PC-3 (cell line): ENCODE data around the gene TMED6. TPM values are rescaled to one million over a fixed set of nuclear protein-coding genes. Genes with fewer than 3 reads are reported as not detected.

Source experiments
- ATAC-seq: fragments of 200-7000 bp; cut with Tn5 transposase; 2 replicates; pipeline ENCODE4 v1.9.1; 2020; ENCODE audit warnings: mild to moderate bottlenecking, moderate library complexity
- BruUV-seq: library from RNA; stranded (reverse); fragments of 400-500 nt; replicated peaks from 2 replicates; lab custom pipeline; 2021; lab: Mats Ljungman, UMichigan
- CTCF ChIA-PET: fragments of 300-600 bp; sonication (Branson Sonifier 250); formaldehyde crosslinking; loops from one replicate; lab custom pipeline; 2022; ENCODE audit warnings: antibody characterized with exemption; lab: Charles Lee
- POLR2A ChIA-PET: fragments of 300-600 bp; sonication (Branson Sonifier 250); formaldehyde crosslinking; loops from one replicate; lab custom pipeline; 2022; ENCODE audit warnings: antibody characterized with exemption; ENCODE audit not compliant: unreplicated experiment; lab: Charles Lee
- DNase-seq: peaks from one replicate; pipeline ENCODE4 v3.0.0-alpha.2; 2015
- H2AFZ ChIP-seq: fragments of 300-600 bp; sonication (generic); 2 replicates; pipeline ENCODE4 v1.6.0; 2016; ENCODE audit warnings: antibody characterized with exemption, low read length
- H3F3A ChIP-seq: fragments of 300-600 bp; sonication (generic); one replicate; pipeline ENCODE4 v1.6.0; 2017; ENCODE audit warnings: antibody characterized with exemption, low read length, control low read depth, mild to moderate bottlenecking; ENCODE audit not compliant: unreplicated experiment
- H3K27ac ChIP-seq: fragments of 300-600 bp; sonication (generic); 2 replicates; pipeline ENCODE4 v1.5.1; 2016; ENCODE audit warnings: mild to moderate bottlenecking, low read length
- H3K27me3 ChIP-seq: fragments of 300-600 bp; sonication (generic); 2 replicates; pipeline ENCODE4 v1.6.1; 2016; ENCODE audit warnings: low read length, mixed read lengths
- H3K36me3 ChIP-seq: fragments of 300-600 bp; sonication (generic); 2 replicates; pipeline ENCODE4 v1.6.1; 2016; ENCODE audit warnings: low read depth, mixed run types, low read length, mixed read lengths
- H3K4me1 ChIP-seq: fragments of 300-600 bp; sonication (generic); 2 replicates; pipeline ENCODE4 v1.5.1; 2016; ENCODE audit warnings: low read length; ENCODE audit not compliant: insufficient read depth
- H3K4me2 ChIP-seq: fragments of 300-600 bp; sonication (generic); 2 replicates; pipeline ENCODE4 v1.6.0; 2016; ENCODE audit warnings: low read length
- H3K4me3 ChIP-seq: fragments of 300-600 bp; sonication (generic); 2 replicates; pipeline ENCODE4 v1.5.1; 2016; ENCODE audit warnings: mild to moderate bottlenecking, low read length, mixed read lengths
- H3K79me2 ChIP-seq: fragments of 300-600 bp; sonication (generic); 2 replicates; pipeline ENCODE4 v1.6.1; 2017; ENCODE audit warnings: low read length, mixed read lengths
- H3K9ac ChIP-seq: fragments of 300-600 bp; sonication (generic); 2 replicates; pipeline ENCODE4 v1.6.0; 2016; ENCODE audit warnings: mild to moderate bottlenecking, low read length
- H3K9me2 ChIP-seq: fragments of 300-600 bp; sonication (generic); replicated peaks from 2 replicates; pipeline ENCODE4 v1.6.1; 2016; ENCODE audit warnings: mixed run types, low read length, mixed read lengths
- H3K9me3 ChIP-seq: fragments of 300-600 bp; sonication (generic); 2 replicates; pipeline ENCODE4 v1.6.1; 2016; ENCODE audit warnings: low read length, mixed read lengths
- H4K20me1 ChIP-seq: fragments of 300-600 bp; sonication (generic); 2 replicates; pipeline ENCODE4 v1.6.1; 2016; ENCODE audit warnings: low read length, mixed read lengths
- EZH2 ChIP-seq: fragments of 300-600 bp; sonication (generic); IDR thresholded peaks from one replicate; pipeline ENCODE4 v1.6.1; 2017; ENCODE audit warnings: antibody characterized with exemption, mild to moderate bottlenecking, low read length; ENCODE audit not compliant: unreplicated experiment
- EZH2phosphoT487 ChIP-seq: fragments of 300-600 bp; sonication (generic); IDR thresholded peaks from 2 replicates; pipeline ENCODE4 v1.6.1; 2018; ENCODE audit warnings: mild to moderate bottlenecking, antibody characterized with exemption, low read length, borderline replicate concordance
- intact Hi-C: fragments of 100-400 bp; cut with micrococcal nuclease; formaldehyde crosslinking; loops from 2 replicates; pipeline ENCODE4 v1.9.0; 2023
- total RNA-seq: library from RNA; depleted of rRNA; stranded (reverse); fragments of >200 nt; gene quantifications from 2 replicates; pipeline ENCODE4 v1.2.3, GENCODE V29; 2014
- TF ChIP-seq, protein P1 (sequence below): fragments of 300-600 bp; sonication (generic); conservative IDR thresholded peaks from 2 replicates; pipeline ENCODE4 v1.5.1; 2017; ENCODE audit warnings: antibody characterized with exemption, low read depth, mild to moderate bottlenecking, low read length

Gene TMED6
- total RNA-seq, 1 experiment from 2014 or later: not detected

- H4K20me1 ChIP-seq: peaks cover 10% of the 10 kb centered on the region
- BruUV-seq: no TSS peak
- POLR2A ChIA-PET: no interaction called here
- no peak overlapping the region for H2AFZ ChIP-seq
- ATAC-seq: no peak
- H3K4me2 ChIP-seq: no peak overlapping the region
- peaks cover 21% of the 10 kb centered on the region for H3K4me1 ChIP-seq
- H3K4me3 ChIP-seq: no peak overlapping the region
- intact Hi-C loops: no loop called here
- no peak for TF ChIP-seq EZH2
- TF ChIP-seq, protein P1, sequence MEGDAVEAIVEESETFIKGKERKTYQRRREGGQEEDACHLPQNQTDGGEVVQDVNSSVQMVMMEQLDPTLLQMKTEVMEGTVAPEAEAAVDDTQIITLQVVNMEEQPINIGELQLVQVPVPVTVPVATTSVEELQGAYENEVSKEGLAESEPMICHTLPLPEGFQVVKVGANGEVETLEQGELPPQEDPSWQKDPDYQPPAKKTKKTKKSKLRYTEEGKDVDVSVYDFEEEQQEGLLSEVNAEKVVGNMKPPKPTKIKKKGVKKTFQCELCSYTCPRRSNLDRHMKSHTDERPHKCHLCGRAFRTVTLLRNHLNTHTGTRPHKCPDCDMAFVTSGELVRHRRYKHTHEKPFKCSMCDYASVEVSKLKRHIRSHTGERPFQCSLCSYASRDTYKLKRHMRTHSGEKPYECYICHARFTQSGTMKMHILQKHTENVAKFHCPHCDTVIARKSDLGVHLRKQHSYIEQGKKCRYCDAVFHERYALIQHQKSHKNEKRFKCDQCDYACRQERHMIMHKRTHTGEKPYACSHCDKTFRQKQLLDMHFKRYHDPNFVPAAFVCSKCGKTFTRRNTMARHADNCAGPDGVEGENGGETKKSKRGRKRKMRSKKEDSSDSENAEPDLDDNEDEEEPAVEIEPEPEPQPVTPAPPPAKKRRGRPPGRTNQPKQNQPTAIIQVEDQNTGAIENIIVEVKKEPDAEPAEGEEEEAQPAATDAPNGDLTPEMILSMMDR: no peak
- no peak for TF ChIP-seq EZH2phosphoT487
- H3K9ac ChIP-seq: no peak overlapping the region
- H3K79me2 ChIP-seq: peaks cover 58% of the 10 kb centered on the region
- no peaks in the 10 kb centered on the region for H3F3A ChIP-seq
- CTCF ChIA-PET: no interaction called here
- no peaks in the 10 kb centered on the region for H3K9me2 ChIP-seq
- H3K27ac ChIP-seq: no peak overlapping the region
- no peaks in the 10 kb centered on the region for H3K9me3 ChIP-seq
- H3K27me3 ChIP-seq: no peaks in the 10 kb centered on the region
- DNase-seq: no peak
- peaks cover 24% of the 10 kb centered on the region for H3K36me3 ChIP-seq
These were observed 27.5 kb downstream of the TMED6 start for GRCh38 chr16:69324013-69324531.

- Histone ChIP-seq H3K9me2 (no peaks in the 10 kb centered on the region), H4K20me1 (peaks cover 10% of the 10 kb centered on the region), H3K4me2 (no peak overlapping the region), H2AFZ (no peak overlapping the region), H3K36me3 (peaks cover 26% of the 10 kb centered on the region), H3K9ac (no peak overlapping the region), H3K79me2 (peaks cover 51% of the 10 kb centered on the region), H3K27ac (no peak overlapping the region), H3K4me1 (peaks cover 18% of the 10 kb centered on the region), H3K27me3 (no peaks in the 10 kb centered on the region), H3K9me3 (no peaks in the 10 kb centered on the region), H3K4me3 (no peak overlapping the region), H3F3A (no peaks in the 10 kb centered on the region)
- DNase-seq (no peak), ATAC-seq (no peak)
- ChIA-PET POLR2A (no interaction called here), CTCF (no interaction called here)
- TF ChIP-seq EZH2phosphoT487 (no peak), EZH2 (no peak)
- TF ChIP-seq, protein P1: no peak
- BruUV-seq: no TSS peak
- intact Hi-C loops: no loop called here
These were observed 28.2 kb downstream of the TMED6 start for GRCh38 chr16:69323415-69323814.

- H3K27ac ChIP-seq: no peak overlapping the region
- H3K36me3 ChIP-seq: peaks cover 26% of the 10 kb centered on the region
- intact Hi-C loops: no loop called here
- no TSS peak for BruUV-seq
- no peak overlapping the region for H3K4me2 ChIP-seq
- peaks cover 13% of the 10 kb centered on the region for H3K4me1 ChIP-seq
- H2AFZ ChIP-seq: no peak overlapping the region
- ATAC-seq (no peak), DNase-seq (no peak)
- peaks cover 10% of the 10 kb centered on the region for H4K20me1 ChIP-seq
- CTCF ChIA-PET: no interaction called here
- no peak overlapping the region for H3K9ac ChIP-seq
- no peaks in the 10 kb centered on the region for H3K9me3 ChIP-seq
- no peak for TF ChIP-seq EZH2
- TF ChIP-seq, protein P1: no peak
- no peak for TF ChIP-seq EZH2phosphoT487
- POLR2A ChIA-PET: no interaction called here
- H3K9me2 ChIP-seq: no peaks in the 10 kb centered on the region
- H3K27me3 ChIP-seq: no peaks in the 10 kb centered on the region
- H3K79me2 ChIP-seq: peaks cover 41% of the 10 kb centered on the region
- no peak overlapping the region for H3K4me3 ChIP-seq
- no peaks in the 10 kb centered on the region for H3F3A ChIP-seq
These were observed 29.2 kb downstream of the TMED6 start for GRCh38 chr16:69322343-69322742.
